WTC11 (cell line): ENCODE measurements around the gene C1orf185. TPM values are rescaled to one million over a fixed set of nuclear protein-coding genes. Genes with fewer than 3 reads are reported as not detected.

Experiments
- ATAC-seq: fragments of 200-7000 bp; cut with Tn5 transposase; 2 replicates; pipeline ENCODE4 v1.10.0; 2021; ENCODE audit warnings: mild to moderate bottlenecking, moderate library complexity
- CTCF ChIA-PET: fragments of 300-600 bp; sonication (Branson Sonifier 250); formaldehyde crosslinking; loops from one replicate; lab custom pipeline; 2021; ENCODE audit warnings: antibody characterized with exemption; lab: Charles Lee
- POLR2A ChIA-PET: fragments of 350-600 bp; sonication (Branson Sonifier 250); formaldehyde crosslinking; loops from one replicate; lab custom pipeline; 2021; ENCODE audit warnings: antibody characterized with exemption; lab: Charles Lee
- DNase-seq: peaks from one replicate; pipeline ENCODE4 v3.0.0; 2021; ENCODE audit warnings: low spot score
- H3K27ac Mint-ChIP-seq: 2 replicates; pipeline ENCODE4 v1.8.0; 2021; ENCODE audit warnings: mixed read lengths
- H3K27me3 Mint-ChIP-seq: 2 replicates; pipeline ENCODE4 v1.8.0; 2021; ENCODE audit warnings: low read depth, mild to moderate bottlenecking, moderate library complexity, mixed read lengths
- H3K36me3 Mint-ChIP-seq: 2 replicates; pipeline ENCODE4 v1.8.0; 2021; ENCODE audit warnings: mixed read lengths
- H3K4me1 Mint-ChIP-seq: 2 replicates; pipeline ENCODE4 v1.8.0; 2022; ENCODE audit warnings: mixed read lengths
- H3K4me3 Mint-ChIP-seq: 2 replicates; pipeline ENCODE4 v1.8.0; 2021; ENCODE audit warnings: mild to moderate bottlenecking, moderate library complexity, mixed read lengths
- H3K9me3 Mint-ChIP-seq: 2 replicates; pipeline ENCODE4 v1.8.0; 2021; ENCODE audit warnings: mixed read lengths
- FOXK1 ChIP-seq: sonication (generic); formaldehyde crosslinking; IDR thresholded peaks from 2 replicates; pipeline ENCODE4 v1.8.0; 2022; ENCODE audit warnings: mild to moderate bottlenecking, moderate library complexity, missing genetic modification reagents
- HMGA2 ChIP-seq: fragments of 250-450 bp; sonication (Bioruptor Pico); IDR thresholded peaks from 2 replicates; pipeline ENCODE4 v1.4.0; 2021; ENCODE audit warnings: mild to moderate bottlenecking, moderate library complexity
- KAT7 ChIP-seq: sonication (generic); formaldehyde crosslinking; IDR thresholded peaks from 2 replicates; pipeline ENCODE4 v1.8.1; 2023; ENCODE audit warnings: missing genetic modification reagents, mild to moderate bottlenecking, borderline replicate concordance
- MYBL2 ChIP-seq: sonication (generic); formaldehyde crosslinking; IDR thresholded peaks from 2 replicates; pipeline ENCODE4 v1.8.1; 2023; ENCODE audit warnings: mild to moderate bottlenecking, moderate library complexity, missing genetic modification reagents
- NR1H2 ChIP-seq: sonication (generic); formaldehyde crosslinking; IDR thresholded peaks from 2 replicates; pipeline ENCODE4 v1.9.0; 2021; ENCODE audit warnings: mild to moderate bottlenecking, moderate library complexity, missing genetic modification reagents
- NR2C2 ChIP-seq: sonication (generic); formaldehyde crosslinking; IDR thresholded peaks from 2 replicates; pipeline ENCODE4 v1.8.0; 2022; ENCODE audit warnings: mild to moderate bottlenecking, missing genetic modification reagents
- OVOL2 ChIP-seq: fragments of 250-450 bp; sonication (Bioruptor Pico); IDR thresholded peaks from 2 replicates; pipeline ENCODE4 v1.9.0; 2021; ENCODE audit warnings: mild to moderate bottlenecking, borderline replicate concordance
- PRRX2 ChIP-seq: fragments of 250-450 bp; sonication (Bioruptor Pico); IDR thresholded peaks from 2 replicates; pipeline ENCODE4 v1.8.0; 2021; ENCODE audit warnings: mild to moderate bottlenecking
- SOX15 ChIP-seq: fragments of 250-450 bp; sonication (Bioruptor Pico); IDR thresholded peaks from 2 replicates; pipeline ENCODE4 v1.9.0; 2021; ENCODE audit warnings: mild to moderate bottlenecking
- TCF7 ChIP-seq: sonication (generic); formaldehyde crosslinking; IDR thresholded peaks from 2 replicates; pipeline ENCODE4 v1.8.0; 2022; ENCODE audit warnings: mild to moderate bottlenecking, low read depth, missing genetic modification reagents, moderate library complexity
- TP53 ChIP-seq: sonication (generic); formaldehyde crosslinking; IDR thresholded peaks from 2 replicates; pipeline ENCODE4 v1.8.1; 2023; ENCODE audit warnings: mild to moderate bottlenecking, missing genetic modification reagents
- ZNF317 ChIP-seq: sonication (generic); formaldehyde crosslinking; IDR thresholded peaks from 2 replicates; pipeline ENCODE4 v1.8.1; 2023; ENCODE audit warnings: low read depth, mild to moderate bottlenecking, moderate library complexity, missing genetic modification reagents, borderline replicate concordance
- ZNF416 ChIP-seq: fragments of 250-450 bp; sonication (Bioruptor Pico); IDR thresholded peaks from 2 replicates; pipeline ENCODE4 v1.9.0; 2021; ENCODE audit warnings: mild to moderate bottlenecking, inconsistent platforms
- ZNF423 ChIP-seq: fragments of 250-450 bp; sonication (Bioruptor Pico); IDR thresholded peaks from 2 replicates; pipeline ENCODE4 v2.1.2; 2022; ENCODE audit warnings: mild to moderate bottlenecking, moderate library complexity
- total RNA-seq: library from RNA; stranded (reverse); gene quantifications from 3 replicates; pipeline ENCODE4 v1.2.3, GENCODE V29; 2021
- TF ChIP-seq, protein P1 (sequence below): sonication (generic); formaldehyde crosslinking; conservative IDR thresholded peaks from 2 replicates; pipeline ENCODE4 v1.8.1; 2023; ENCODE audit warnings: mild to moderate bottlenecking, low read depth, missing genetic modification reagents, moderate library complexity
- TF ChIP-seq, protein P2 (sequence below): sonication (generic); formaldehyde crosslinking; IDR thresholded peaks from 2 replicates; pipeline ENCODE4 v1.8.0; 2022; ENCODE audit warnings: missing genetic modification reagents
- TF ChIP-seq, protein P3 (sequence below): fragments of 250-450 bp; sonication (Bioruptor Pico); IDR thresholded peaks from 2 replicates; pipeline ENCODE4 v1.9.0; 2021; ENCODE audit warnings: mild to moderate bottlenecking
- TF ChIP-seq, protein P4 (sequence below): sonication (generic); formaldehyde crosslinking; IDR thresholded peaks from 2 replicates; pipeline ENCODE4 v1.8.1; 2023; ENCODE audit warnings: mild to moderate bottlenecking, missing genetic modification reagents, moderate library complexity
- TF ChIP-seq, protein P5 (sequence below): fragments of 200-600 bp; IDR thresholded peaks from 2 replicates; pipeline ENCODE4 v1.8.0; 2022; ENCODE audit warnings: antibody characterized with exemption
- TF ChIP-seq, protein P6 (sequence below): sonication (generic); formaldehyde crosslinking; IDR thresholded peaks from 2 replicates; pipeline ENCODE4 v1.8.0; 2023; ENCODE audit warnings: missing genetic modification reagents

The C1orf185 gene
- total RNA-seq, 1 experiment from 2014 or later, result not detected

DNA sequence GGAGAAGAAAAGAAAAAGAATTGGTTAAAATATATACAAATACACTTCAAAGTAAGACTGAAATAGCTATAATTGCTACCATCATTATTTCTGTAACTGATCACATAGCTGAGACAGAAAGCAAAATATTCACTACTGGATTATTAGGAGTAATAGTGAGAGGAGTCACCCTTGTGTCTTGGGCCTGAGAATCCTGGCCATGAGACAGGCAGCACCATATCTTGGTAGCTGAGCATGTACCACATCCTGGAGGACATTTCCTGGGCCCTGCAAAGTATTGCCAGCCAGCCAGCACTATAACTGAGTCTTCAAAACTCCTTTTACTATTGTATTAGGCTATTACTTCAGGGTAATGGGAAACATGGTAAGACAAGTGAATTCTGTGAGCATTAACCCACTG is 63.5 kb downstream of the C1orf185 start (continued):
- no peak for TF ChIP-seq ZNF317 (CRISPR knock-in tag)
- no peak for TF ChIP-seq HMGA2 (CRISPR knock-in tag)
- no peak for TF ChIP-seq TP53
- no peak for TF ChIP-seq PRRX2 (CRISPR knock-in tag)
- TF ChIP-seq ZNF423, result no peak
- no peak for TF ChIP-seq NR1H2 (CRISPR knock-in tag)
- TF ChIP-seq, protein P1, sequence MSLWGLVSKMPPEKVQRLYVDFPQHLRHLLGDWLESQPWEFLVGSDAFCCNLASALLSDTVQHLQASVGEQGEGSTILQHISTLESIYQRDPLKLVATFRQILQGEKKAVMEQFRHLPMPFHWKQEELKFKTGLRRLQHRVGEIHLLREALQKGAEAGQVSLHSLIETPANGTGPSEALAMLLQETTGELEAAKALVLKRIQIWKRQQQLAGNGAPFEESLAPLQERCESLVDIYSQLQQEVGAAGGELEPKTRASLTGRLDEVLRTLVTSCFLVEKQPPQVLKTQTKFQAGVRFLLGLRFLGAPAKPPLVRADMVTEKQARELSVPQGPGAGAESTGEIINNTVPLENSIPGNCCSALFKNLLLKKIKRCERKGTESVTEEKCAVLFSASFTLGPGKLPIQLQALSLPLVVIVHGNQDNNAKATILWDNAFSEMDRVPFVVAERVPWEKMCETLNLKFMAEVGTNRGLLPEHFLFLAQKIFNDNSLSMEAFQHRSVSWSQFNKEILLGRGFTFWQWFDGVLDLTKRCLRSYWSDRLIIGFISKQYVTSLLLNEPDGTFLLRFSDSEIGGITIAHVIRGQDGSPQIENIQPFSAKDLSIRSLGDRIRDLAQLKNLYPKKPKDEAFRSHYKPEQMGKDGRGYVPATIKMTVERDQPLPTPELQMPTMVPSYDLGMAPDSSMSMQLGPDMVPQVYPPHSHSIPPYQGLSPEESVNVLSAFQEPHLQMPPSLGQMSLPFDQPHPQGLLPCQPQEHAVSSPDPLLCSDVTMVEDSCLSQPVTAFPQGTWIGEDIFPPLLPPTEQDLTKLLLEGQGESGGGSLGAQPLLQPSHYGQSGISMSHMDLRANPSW (CRISPR knock-in tag), result no peak
- TF ChIP-seq, protein P2, sequence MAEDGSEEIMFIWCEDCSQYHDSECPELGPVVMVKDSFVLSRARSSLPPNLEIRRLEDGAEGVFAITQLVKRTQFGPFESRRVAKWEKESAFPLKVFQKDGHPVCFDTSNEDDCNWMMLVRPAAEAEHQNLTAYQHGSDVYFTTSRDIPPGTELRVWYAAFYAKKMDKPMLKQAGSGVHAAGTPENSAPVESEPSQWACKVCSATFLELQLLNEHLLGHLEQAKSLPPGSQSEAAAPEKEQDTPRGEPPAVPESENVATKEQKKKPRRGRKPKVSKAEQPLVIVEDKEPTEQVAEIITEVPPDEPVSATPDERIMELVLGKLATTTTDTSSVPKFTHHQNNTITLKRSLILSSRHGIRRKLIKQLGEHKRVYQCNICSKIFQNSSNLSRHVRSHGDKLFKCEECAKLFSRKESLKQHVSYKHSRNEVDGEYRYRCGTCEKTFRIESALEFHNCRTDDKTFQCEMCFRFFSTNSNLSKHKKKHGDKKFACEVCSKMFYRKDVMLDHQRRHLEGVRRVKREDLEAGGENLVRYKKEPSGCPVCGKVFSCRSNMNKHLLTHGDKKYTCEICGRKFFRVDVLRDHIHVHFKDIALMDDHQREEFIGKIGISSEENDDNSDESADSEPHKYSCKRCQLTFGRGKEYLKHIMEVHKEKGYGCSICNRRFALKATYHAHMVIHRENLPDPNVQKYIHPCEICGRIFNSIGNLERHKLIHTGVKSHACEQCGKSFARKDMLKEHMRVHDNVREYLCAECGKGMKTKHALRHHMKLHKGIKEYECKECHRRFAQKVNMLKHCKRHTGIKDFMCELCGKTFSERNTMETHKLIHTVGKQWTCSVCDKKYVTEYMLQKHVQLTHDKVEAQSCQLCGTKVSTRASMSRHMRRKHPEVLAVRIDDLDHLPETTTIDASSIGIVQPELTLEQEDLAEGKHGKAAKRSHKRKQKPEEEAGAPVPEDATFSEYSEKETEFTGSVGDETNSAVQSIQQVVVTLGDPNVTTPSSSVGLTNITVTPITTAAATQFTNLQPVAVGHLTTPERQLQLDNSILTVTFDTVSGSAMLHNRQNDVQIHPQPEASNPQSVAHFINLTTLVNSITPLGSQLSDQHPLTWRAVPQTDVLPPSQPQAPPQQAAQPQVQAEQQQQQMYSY (CRISPR knock-in tag), result no peak
- no peak for TF ChIP-seq NR2C2 (CRISPR knock-in tag)
- TF ChIP-seq SOX15 (CRISPR knock-in tag), result no peak
- TF ChIP-seq, protein P3, sequence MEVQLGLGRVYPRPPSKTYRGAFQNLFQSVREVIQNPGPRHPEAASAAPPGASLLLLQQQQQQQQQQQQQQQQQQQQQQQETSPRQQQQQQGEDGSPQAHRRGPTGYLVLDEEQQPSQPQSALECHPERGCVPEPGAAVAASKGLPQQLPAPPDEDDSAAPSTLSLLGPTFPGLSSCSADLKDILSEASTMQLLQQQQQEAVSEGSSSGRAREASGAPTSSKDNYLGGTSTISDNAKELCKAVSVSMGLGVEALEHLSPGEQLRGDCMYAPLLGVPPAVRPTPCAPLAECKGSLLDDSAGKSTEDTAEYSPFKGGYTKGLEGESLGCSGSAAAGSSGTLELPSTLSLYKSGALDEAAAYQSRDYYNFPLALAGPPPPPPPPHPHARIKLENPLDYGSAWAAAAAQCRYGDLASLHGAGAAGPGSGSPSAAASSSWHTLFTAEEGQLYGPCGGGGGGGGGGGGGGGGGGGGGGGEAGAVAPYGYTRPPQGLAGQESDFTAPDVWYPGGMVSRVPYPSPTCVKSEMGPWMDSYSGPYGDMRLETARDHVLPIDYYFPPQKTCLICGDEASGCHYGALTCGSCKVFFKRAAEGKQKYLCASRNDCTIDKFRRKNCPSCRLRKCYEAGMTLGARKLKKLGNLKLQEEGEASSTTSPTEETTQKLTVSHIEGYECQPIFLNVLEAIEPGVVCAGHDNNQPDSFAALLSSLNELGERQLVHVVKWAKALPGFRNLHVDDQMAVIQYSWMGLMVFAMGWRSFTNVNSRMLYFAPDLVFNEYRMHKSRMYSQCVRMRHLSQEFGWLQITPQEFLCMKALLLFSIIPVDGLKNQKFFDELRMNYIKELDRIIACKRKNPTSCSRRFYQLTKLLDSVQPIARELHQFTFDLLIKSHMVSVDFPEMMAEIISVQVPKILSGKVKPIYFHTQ (CRISPR knock-in tag), result no peak

DNA sequence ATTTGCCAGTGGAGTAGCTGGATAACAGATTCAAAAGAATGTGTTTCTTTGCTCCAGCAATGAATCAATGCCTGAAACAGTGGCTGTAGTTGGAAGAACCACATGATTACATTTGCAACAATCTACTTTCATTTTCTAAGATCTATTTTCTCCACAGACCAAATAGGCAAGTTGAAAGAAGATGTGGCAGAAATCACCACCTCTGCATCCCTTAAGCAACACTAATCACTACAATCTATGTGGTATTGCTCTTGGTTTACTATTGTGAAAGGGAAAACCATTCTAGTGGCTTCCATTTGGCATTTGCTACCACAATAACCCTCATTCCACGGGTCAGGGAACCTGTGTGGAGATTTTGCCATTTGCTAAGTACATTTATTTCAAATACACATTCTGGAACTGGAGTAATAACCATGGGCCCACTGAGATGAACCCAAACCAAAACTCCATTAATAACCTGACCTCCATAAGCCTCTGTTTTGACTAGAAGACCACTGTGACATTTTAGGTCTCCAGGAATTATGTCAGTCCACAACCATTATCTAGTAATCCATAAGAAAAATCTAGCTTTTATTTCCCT is 66.3 kb downstream of the C1orf185 start:
- no peak overlapping the region for H3K27ac Mint-ChIP-seq
- no peak for TF ChIP-seq FOXK1 (CRISPR knock-in tag)
- TF ChIP-seq, protein P4, sequence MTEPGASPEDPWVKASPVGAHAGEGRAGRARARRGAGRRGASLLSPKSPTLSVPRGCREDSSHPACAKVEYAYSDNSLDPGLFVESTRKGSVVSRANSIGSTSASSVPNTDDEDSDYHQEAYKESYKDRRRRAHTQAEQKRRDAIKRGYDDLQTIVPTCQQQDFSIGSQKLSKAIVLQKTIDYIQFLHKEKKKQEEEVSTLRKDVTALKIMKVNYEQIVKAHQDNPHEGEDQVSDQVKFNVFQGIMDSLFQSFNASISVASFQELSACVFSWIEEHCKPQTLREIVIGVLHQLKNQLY (CRISPR knock-in tag), result no peak
- TF ChIP-seq, all 79 proteins: peak for 0
- CTCF ChIA-PET, result no interaction called here
- no peaks in the 10 kb centered on the region for H3K4me1 Mint-ChIP-seq
- ATAC-seq (no peak), DNase-seq (no peak)
- H3K36me3 Mint-ChIP-seq, result no peaks in the 10 kb centered on the region
- POLR2A ChIA-PET, result no interaction called here
- H3K4me3 Mint-ChIP-seq, result no peak overlapping the region
- H3K9me3 Mint-ChIP-seq, result no peaks in the 10 kb centered on the region
- H3K27me3 Mint-ChIP-seq, result no peaks in the 10 kb centered on the region

DNA sequence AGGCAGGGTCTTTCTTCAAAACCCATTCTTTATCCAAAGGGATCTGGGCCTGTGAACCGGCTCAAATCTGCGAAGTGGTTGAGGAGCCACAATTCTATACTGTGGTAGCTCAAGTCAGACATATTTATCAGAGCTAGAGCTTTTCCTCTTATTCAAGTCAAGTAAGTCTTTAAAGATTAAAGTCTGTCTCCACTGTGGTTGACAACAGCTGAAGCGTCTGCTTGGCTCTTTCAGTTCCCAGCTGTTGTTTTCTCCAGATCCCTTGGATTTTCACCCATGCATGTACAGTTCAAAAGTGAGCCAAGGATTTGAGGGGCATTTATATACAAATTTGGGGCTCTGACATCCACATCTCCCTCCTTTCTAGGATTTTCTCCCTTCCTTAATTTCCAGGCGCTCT is 66.9 kb downstream of the C1orf185 start:
- no peak for DNase-seq
- H3K36me3 Mint-ChIP-seq, result no peaks in the 10 kb centered on the region
- CTCF ChIA-PET, result no interaction called here
- no peak for TF ChIP-seq MYBL2 (CRISPR knock-in tag)
- TF ChIP-seq KAT7 (CRISPR knock-in tag), result no peak
- no peak for TF ChIP-seq TCF7 (CRISPR knock-in tag)
- TF ChIP-seq OVOL2, result no peak
- TF ChIP-seq, protein P5, sequence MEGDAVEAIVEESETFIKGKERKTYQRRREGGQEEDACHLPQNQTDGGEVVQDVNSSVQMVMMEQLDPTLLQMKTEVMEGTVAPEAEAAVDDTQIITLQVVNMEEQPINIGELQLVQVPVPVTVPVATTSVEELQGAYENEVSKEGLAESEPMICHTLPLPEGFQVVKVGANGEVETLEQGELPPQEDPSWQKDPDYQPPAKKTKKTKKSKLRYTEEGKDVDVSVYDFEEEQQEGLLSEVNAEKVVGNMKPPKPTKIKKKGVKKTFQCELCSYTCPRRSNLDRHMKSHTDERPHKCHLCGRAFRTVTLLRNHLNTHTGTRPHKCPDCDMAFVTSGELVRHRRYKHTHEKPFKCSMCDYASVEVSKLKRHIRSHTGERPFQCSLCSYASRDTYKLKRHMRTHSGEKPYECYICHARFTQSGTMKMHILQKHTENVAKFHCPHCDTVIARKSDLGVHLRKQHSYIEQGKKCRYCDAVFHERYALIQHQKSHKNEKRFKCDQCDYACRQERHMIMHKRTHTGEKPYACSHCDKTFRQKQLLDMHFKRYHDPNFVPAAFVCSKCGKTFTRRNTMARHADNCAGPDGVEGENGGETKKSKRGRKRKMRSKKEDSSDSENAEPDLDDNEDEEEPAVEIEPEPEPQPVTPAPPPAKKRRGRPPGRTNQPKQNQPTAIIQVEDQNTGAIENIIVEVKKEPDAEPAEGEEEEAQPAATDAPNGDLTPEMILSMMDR, result no peak
- TF ChIP-seq, protein P6, sequence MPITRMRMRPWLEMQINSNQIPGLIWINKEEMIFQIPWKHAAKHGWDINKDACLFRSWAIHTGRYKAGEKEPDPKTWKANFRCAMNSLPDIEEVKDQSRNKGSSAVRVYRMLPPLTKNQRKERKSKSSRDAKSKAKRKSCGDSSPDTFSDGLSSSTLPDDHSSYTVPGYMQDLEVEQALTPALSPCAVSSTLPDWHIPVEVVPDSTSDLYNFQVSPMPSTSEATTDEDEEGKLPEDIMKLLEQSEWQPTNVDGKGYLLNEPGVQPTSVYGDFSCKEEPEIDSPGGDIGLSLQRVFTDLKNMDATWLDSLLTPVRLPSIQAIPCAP (CRISPR knock-in tag), result no peak
- TF ChIP-seq ZNF416 (CRISPR knock-in tag), result no peak

More for the DNA sequence above, 66.9 kb downstream of the C1orf185 start:
- Mint-ChIP-seq H3K9me3 (no peaks in the 10 kb centered on the region), H3K4me1 (no peaks in the 10 kb centered on the region), H3K27ac (no peak overlapping the region), H3K27me3 (no peaks in the 10 kb centered on the region), H3K4me3 (no peak overlapping the region)
- POLR2A ChIA-PET, result no interaction called here
- no peak for ATAC-seq
